ENCODE data around the gene TULP3. TPM values are rescaled to one million over a fixed set of nuclear protein-coding genes. Genes with fewer than 3 reads are reported as not detected.

The TULP3 gene, protein sequence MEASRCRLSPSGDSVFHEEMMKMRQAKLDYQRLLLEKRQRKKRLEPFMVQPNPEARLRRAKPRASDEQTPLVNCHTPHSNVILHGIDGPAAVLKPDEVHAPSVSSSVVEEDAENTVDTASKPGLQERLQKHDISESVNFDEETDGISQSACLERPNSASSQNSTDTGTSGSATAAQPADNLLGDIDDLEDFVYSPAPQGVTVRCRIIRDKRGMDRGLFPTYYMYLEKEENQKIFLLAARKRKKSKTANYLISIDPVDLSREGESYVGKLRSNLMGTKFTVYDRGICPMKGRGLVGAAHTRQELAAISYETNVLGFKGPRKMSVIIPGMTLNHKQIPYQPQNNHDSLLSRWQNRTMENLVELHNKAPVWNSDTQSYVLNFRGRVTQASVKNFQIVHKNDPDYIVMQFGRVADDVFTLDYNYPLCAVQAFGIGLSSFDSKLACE
- 10 to 100 TPM; 10.1 to 12.6 TPM for total RNA-seq

DNA sequence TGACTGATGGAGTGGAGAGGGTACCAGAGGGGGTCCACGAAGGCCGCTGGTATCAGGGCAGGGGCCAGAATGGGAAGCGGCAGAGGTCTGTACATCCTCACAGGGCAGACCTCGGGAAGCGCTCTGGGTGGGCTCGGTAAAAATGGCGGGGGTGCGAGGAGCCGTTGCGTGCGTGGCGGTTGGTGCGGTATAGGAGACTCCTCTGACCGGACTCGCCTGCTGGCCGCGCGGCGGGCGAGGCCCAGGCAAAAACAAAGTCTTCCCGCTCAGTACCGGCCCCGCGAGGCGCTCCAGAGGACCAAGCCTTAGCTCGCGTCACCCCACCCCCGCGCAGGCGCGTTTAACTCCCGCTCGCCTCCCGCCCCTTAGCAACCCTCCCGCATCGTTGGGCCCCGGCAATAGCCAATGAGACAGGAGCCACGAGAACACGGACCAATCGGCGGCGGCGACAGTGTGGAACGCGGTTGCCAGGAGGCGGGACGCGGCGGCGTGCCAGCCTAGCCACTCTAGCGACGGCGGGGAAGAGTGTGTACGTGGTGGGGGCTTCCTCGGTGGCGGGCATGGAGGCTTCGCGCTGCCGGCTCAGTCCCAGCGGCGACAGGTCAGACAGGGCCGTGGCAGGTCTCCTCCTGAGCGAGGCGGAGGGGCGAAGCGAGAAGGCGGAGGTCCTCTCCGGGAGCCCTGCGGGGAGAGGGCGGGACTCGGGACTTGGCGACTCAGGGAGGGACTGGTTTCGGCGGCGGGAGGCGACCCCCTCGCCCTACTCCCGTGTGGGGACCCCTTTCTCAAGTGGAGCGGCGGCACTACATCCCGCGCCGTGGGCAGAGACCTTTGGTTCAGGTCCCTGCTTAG is at the start of gene TULP3:
TSS of gene TULP3 (plus strand) at position 504 of the 852 bp plus-strand sequence. CDS start at position 561, 57 bp downstream.
- intact Hi-C loops (cut with DNase I), result no loop called here
- DNase-seq, result peak; percentile 99
- no peaks in the 10 kb centered on the region for H3K9me3 ChIP-seq
- H3K36me3 ChIP-seq, result no peaks in the 10 kb centered on the region
- no peaks in the 10 kb centered on the region for H3K4me1 ChIP-seq
- H3K9ac ChIP-seq (ENCODE audit: low read depth in 2 of 2, low read length in 2 of 2), result peak within 1 kb of the TSS; percentile 85 to 87
- peak within 1 kb of the TSS; percentile 84 for H3K27ac ChIP-seq
- no peaks in the 10 kb centered on the region for H3K27me3 ChIP-seq
- TF ChIP-seq, protein P1, sequence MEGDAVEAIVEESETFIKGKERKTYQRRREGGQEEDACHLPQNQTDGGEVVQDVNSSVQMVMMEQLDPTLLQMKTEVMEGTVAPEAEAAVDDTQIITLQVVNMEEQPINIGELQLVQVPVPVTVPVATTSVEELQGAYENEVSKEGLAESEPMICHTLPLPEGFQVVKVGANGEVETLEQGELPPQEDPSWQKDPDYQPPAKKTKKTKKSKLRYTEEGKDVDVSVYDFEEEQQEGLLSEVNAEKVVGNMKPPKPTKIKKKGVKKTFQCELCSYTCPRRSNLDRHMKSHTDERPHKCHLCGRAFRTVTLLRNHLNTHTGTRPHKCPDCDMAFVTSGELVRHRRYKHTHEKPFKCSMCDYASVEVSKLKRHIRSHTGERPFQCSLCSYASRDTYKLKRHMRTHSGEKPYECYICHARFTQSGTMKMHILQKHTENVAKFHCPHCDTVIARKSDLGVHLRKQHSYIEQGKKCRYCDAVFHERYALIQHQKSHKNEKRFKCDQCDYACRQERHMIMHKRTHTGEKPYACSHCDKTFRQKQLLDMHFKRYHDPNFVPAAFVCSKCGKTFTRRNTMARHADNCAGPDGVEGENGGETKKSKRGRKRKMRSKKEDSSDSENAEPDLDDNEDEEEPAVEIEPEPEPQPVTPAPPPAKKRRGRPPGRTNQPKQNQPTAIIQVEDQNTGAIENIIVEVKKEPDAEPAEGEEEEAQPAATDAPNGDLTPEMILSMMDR (IDR thresholded peaks at IDR 0.05), result no peak
- peak within 1 kb of the TSS; percentile 81 for H3K4me3 ChIP-seq

DNA sequence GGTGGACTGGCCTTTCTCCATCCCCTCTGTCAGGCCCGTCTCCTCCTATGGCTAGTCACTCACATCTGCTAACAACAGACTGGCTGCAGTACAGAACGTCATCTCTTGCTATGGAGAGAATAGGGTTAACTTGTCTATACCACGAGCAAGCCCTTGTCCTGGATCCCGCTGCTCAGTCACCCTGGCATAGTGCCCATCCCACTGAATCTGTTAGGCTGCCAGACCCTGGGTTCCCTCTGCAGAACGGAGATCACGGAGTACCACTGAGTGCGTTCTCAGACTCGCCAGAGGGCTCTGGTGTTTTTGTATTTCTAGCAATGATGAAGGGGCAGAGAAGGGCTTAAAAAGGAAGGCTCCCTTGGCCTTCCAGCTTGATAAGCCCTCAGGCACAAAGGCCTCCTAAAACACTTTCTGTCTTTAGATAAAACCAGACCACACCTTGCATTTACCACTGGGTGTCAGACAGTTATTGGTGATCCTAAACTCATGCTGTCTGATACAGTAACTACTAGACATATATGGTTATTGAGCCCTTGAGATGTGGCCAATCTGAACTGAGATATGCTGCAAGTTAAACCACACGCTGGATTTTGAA is 49.5 kb upstream of the TULP3 start:
- no peaks in the 10 kb centered on the region for H3K27me3 ChIP-seq
- TF ChIP-seq, protein P1 (IDR thresholded peaks at IDR 0.05), result no peak
- no peaks in the 10 kb centered on the region for H3K9me3 ChIP-seq
- no peaks in the 10 kb centered on the region for H3K4me1 ChIP-seq
- H3K4me3 ChIP-seq, result no peak overlapping the region
- intact Hi-C loops (cut with DNase I), result no loop called here
- no peak for DNase-seq
- no peak overlapping the region for H3K9ac ChIP-seq (ENCODE audit: low read depth in 2 of 2, low read length in 2 of 2)
- no peaks in the 10 kb centered on the region for H3K36me3 ChIP-seq
- no peak overlapping the region for H3K27ac ChIP-seq

DNA sequence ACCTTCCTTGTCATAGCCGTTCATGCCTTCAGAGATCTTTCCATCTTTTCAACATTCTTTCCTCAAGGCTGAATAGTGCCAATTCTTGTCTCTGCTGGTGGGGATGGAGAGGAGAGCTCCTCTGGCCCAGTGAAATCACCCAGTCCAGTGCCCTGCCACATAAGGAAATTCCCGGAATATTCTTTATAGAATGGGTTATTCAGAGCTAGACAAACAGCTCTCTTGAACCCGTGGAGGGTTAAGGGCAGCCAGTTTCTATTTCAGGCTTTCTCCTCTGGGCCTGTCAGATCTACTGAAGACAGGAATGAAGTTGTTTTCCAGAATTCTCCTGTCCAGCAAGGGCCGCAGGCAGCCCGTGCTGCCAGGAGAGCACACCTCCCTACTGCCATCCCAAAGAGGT is 47.7 kb upstream of the TULP3 start:
- H3K9me3 ChIP-seq, result no peaks in the 10 kb centered on the region
- DNase-seq, result no peak
- intact Hi-C loops (cut with DNase I), result no loop called here
- no peaks in the 10 kb centered on the region for H3K4me1 ChIP-seq
- H3K36me3 ChIP-seq, result no peaks in the 10 kb centered on the region
- no peak overlapping the region for H3K9ac ChIP-seq (ENCODE audit: low read depth in 2 of 2, low read length in 2 of 2)
- no peak overlapping the region for H3K27ac ChIP-seq
- H3K27me3 ChIP-seq, result no peaks in the 10 kb centered on the region
- TF ChIP-seq, protein P1 (IDR thresholded peaks at IDR 0.05), result no peak
- no peak overlapping the region for H3K4me3 ChIP-seq

GRCh38 chr12:2844786-2845185 is 45.9 kb upstream of the TULP3 start:
- no peak for DNase-seq
- TF ChIP-seq, protein P1 (IDR thresholded peaks at IDR 0.05), result no peak
- no peaks in the 10 kb centered on the region for H3K4me1 ChIP-seq
- H3K4me3 ChIP-seq, result no peak overlapping the region
- no peaks in the 10 kb centered on the region for H3K36me3 ChIP-seq
- H3K27me3 ChIP-seq, result no peaks in the 10 kb centered on the region
- intact Hi-C loops (cut with DNase I), result no loop called here
- no peak overlapping the region for H3K27ac ChIP-seq
- H3K9me3 ChIP-seq, result no peaks in the 10 kb centered on the region
- H3K9ac ChIP-seq (ENCODE audit: low read depth in 2 of 2, low read length in 2 of 2), result no peak overlapping the region

DNA sequence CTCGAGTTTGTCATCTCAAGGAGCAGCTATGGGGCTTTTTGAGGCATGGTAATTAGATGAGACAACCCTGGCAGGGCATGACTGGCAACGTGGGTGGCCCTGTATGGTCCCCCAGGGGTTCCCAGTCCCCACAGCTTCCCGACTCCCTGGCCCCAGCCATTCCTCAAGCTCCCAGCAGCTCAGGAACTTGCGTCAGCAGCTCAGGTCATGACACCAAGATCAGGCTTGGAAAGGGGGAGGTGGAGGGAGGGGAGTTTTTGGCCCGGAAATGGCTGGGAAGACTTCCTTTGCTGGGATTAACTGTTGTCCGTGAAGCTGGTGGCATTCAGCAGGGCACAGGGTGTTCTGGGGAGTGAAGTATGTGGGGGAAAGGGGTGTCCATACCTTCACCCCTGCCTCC is 45.4 kb upstream of the TULP3 start:
- no peak overlapping the region for H3K27ac ChIP-seq
- intact Hi-C loops (cut with DNase I), result no loop called here
- no peaks in the 10 kb centered on the region for H3K36me3 ChIP-seq
- H3K9ac ChIP-seq (ENCODE audit: low read depth in 2 of 2, low read length in 2 of 2), result no peak overlapping the region
- H3K4me3 ChIP-seq, result no peak overlapping the region
- no peaks in the 10 kb centered on the region for H3K9me3 ChIP-seq
- H3K4me1 ChIP-seq, result no peaks in the 10 kb centered on the region
- no peaks in the 10 kb centered on the region for H3K27me3 ChIP-seq
- DNase-seq, result no peak
- TF ChIP-seq, protein P1 (IDR thresholded peaks at IDR 0.05), result no peak
